Suprapubic skin (tissue), 4 donors: ENCODE results near the gene TOP2B. TPM values are rescaled to one million over a fixed set of nuclear protein-coding genes. Genes with fewer than 3 reads are reported as not detected.
A peak's percentile ranks its signal among the peaks of the same experiment; 100 is the strongest.

Experiments used
- DNase-seq, 2 donors: peaks; one replicate each; pipeline ENCODE4 v3.0.0-alpha.2; 2019; ENCODE audit warnings: low spot score in 2 of 2
- H3K27ac ChIP-seq: fragments of 200-600 bp; sonication (generic); one replicate; pipeline ENCODE4 v1.5.1; 2019
- H3K27me3 ChIP-seq: fragments of 200-600 bp; sonication (generic); one replicate; pipeline ENCODE4 v1.5.1; 2019
- H3K36me3 ChIP-seq: fragments of 200-600 bp; sonication (generic); one replicate; pipeline ENCODE4 v1.5.1; 2019
- H3K4me1 ChIP-seq: fragments of 200-600 bp; sonication (generic); one replicate; pipeline ENCODE4 v1.5.1; 2019
- H3K4me3 ChIP-seq: fragments of 200-600 bp; sonication (generic); one replicate; pipeline ENCODE4 v1.5.1; 2019; ENCODE audit warnings: mild to moderate bottlenecking
- H3K9me3 ChIP-seq: fragments of 200-600 bp; sonication (generic); one replicate; pipeline ENCODE4 v1.5.1; 2019
- CTCF ChIP-seq, 2 donors: fragments of 200-600 bp in 1 of 2; fragments of 450-650 bp in 1 of 2; sonication (generic) in 1 of 2; IDR thresholded peaks; one replicate each; pipeline ENCODE4 v1.5.1; 2016 to 2019; ENCODE audit warnings: antibody characterized with exemption in 2 of 2, mild to moderate bottlenecking in 1 of 2, moderate library complexity in 1 of 2
- EP300 ChIP-seq: sonication (generic); formaldehyde crosslinking; IDR thresholded peaks from one replicate; pipeline ENCODE4 v1.6.1; 2017; ENCODE audit warnings: antibody characterized with exemption
- POLR2A ChIP-seq, 2 donors: fragments of 450-650 bp; IDR thresholded peaks; one replicate each; pipeline ENCODE4 v1.6.1; 2017; ENCODE audit warnings: antibody characterized with exemption in 2 of 2, mild to moderate bottlenecking in 2 of 2, moderate library complexity in 2 of 2
- POLR2AphosphoS5 ChIP-seq, 3 donors: sonication (generic); formaldehyde crosslinking; IDR thresholded peaks; one replicate each; pipeline ENCODE4 v1.6.1; 2017; ENCODE audit warnings: antibody characterized with exemption in 3 of 3
- WGBS: methylation state at CpG from one replicate; pipeline ENCODE4 v1.1.5; 2018; 5-methylcytosine and 5-hydroxymethylcytosine counted together
- total RNA-seq, 4 donors: library from RNA; depleted of rRNA; stranded (reverse); fragments of >200 nt; gene quantifications; one replicate each; pipeline ENCODE4 v1.1.0, GENCODE V29; 2016

The TOP2B gene
- total RNA-seq, 4 donors from 2014 or later: 59.3 to 160 (median 83.5) TPM

GRCh38 chr3:25663869-25664811 is 567 bp downstream of the TOP2B start:
- TF ChIP-seq POLR2AphosphoS5 (IDR thresholded peaks at IDR 0.05) (peak in 1 of 3 donors; percentile 12), POLR2A (IDR thresholded peaks at IDR 0.05) (no peak)
- peaks cover 39% of the 10 kb centered on the region for H3K4me1 ChIP-seq
- WGBS: under 1% methylated on average over 45 of the region's 115 CpGs

GRCh38 chr3:25663347-25663868 is 1.3 kb downstream of the TOP2B start:
- no peak for TF ChIP-seq POLR2AphosphoS5 (IDR thresholded peaks at IDR 0.05)
- TF ChIP-seq CTCF (IDR thresholded peaks at IDR 0.05): no peak
- no peak for TF ChIP-seq EP300
- no peak for TF ChIP-seq POLR2A (IDR thresholded peaks at IDR 0.05)
- no peaks in the 10 kb centered on the region for H3K27me3 ChIP-seq
- under 1% methylated on average over 15 of the region's 15 CpGs for WGBS
- peaks cover 39% of the 10 kb centered on the region for H3K4me1 ChIP-seq
- peak overlapping the region; percentile 99 for H3K27ac ChIP-seq
- no peaks in the 10 kb centered on the region for H3K36me3 ChIP-seq
- H3K4me3 ChIP-seq: peak overlapping the region; percentile 82
- no peaks in the 10 kb centered on the region for H3K9me3 ChIP-seq
- no peak for DNase-seq

More at GRCh38 chr3:25663869-25664811, 567 bp downstream of the TOP2B start:
- peak overlapping the region; percentile 99 for H3K27ac ChIP-seq
- H3K9me3 ChIP-seq: no peaks in the 10 kb centered on the region
- peak overlapping the region; percentile 82 for H3K4me3 ChIP-seq
- no peaks in the 10 kb centered on the region for H3K36me3 ChIP-seq
- peak; percentile 81 to 82 for DNase-seq
- no peaks in the 10 kb centered on the region for H3K27me3 ChIP-seq

GRCh38 chr3:25662736-25663320 is 1.9 kb downstream of the TOP2B start:
- TF ChIP-seq POLR2AphosphoS5 (IDR thresholded peaks at IDR 0.05) (no peak), EP300 (no peak), CTCF (IDR thresholded peaks at IDR 0.05) (no peak)
- H3K27me3 ChIP-seq: no peaks in the 10 kb centered on the region
- H3K9me3 ChIP-seq: no peaks in the 10 kb centered on the region
- DNase-seq: no peak
- H3K27ac ChIP-seq: peak overlapping the region; percentile 99
- 13% methylated on average over 7 of the region's 7 CpGs for WGBS
- H3K4me3 ChIP-seq: peak overlapping the region; percentile 82
- H3K36me3 ChIP-seq: no peaks in the 10 kb centered on the region
- peaks cover 39% of the 10 kb centered on the region for H3K4me1 ChIP-seq

GRCh38 chr3:25661694-25662437 is 2.8 kb downstream of the TOP2B start:
- DNase-seq: no peak
- no peak overlapping the region for H3K27ac ChIP-seq
- peak overlapping the region; percentile 82 for H3K4me3 ChIP-seq
- 27% methylated on average over 4 of the region's 4 CpGs for WGBS
- H3K36me3 ChIP-seq: no peaks in the 10 kb centered on the region
- H3K4me1 ChIP-seq: peaks cover 45% of the 10 kb centered on the region
- no peaks in the 10 kb centered on the region for H3K27me3 ChIP-seq
- H3K9me3 ChIP-seq: no peaks in the 10 kb centered on the region
- no peak for TF ChIP-seq CTCF (IDR thresholded peaks at IDR 0.05)
- TF ChIP-seq EP300: no peak
- no peak for TF ChIP-seq POLR2AphosphoS5 (IDR thresholded peaks at IDR 0.05)
- no peak for TF ChIP-seq POLR2A (IDR thresholded peaks at IDR 0.05)

GRCh38 chr3:25658836-25659235 is 5.9 kb downstream of the TOP2B start:
- WGBS: 65% methylated on average over 1 of the region's 1 CpG
- DNase-seq: no peak
- H3K4me1 ChIP-seq: peaks cover 46% of the 10 kb centered on the region
- H3K36me3 ChIP-seq: no peaks in the 10 kb centered on the region
- H3K27me3 ChIP-seq: no peaks in the 10 kb centered on the region
- H3K27ac ChIP-seq: no peak overlapping the region
- H3K9me3 ChIP-seq: no peaks in the 10 kb centered on the region
- no peak overlapping the region for H3K4me3 ChIP-seq
- TF ChIP-seq CTCF (IDR thresholded peaks at IDR 0.05): no peak
- no peak for TF ChIP-seq EP300
- no peak for TF ChIP-seq POLR2AphosphoS5 (IDR thresholded peaks at IDR 0.05)
- TF ChIP-seq POLR2A (IDR thresholded peaks at IDR 0.05): no peak
